SK-N-MC (cell line): ENCODE measurements around the gene PLAAT5.

Experiments used
- EZH2 ChIP-seq: fragments of 200-600 bp; sonication (generic); IDR thresholded peaks from one replicate; pipeline ENCODE4 v1.6.1; 2017; ENCODE audit warnings: antibody characterized with exemption
- POLR2AphosphoS5 ChIP-seq: IDR thresholded peaks from 2 replicates; pipeline ENCODE4 v1.6.1; 2012; ENCODE audit warnings: mild to moderate bottlenecking, low read depth, low read length, borderline replicate concordance

GRCh38 chr11:63443714-63444113, 47.3 kb downstream of the PLAAT5 start:
- TF ChIP-seq EZH2: no peak
- no peak for TF ChIP-seq POLR2AphosphoS5
